MCF 10A (cell line): ENCODE data around the gene ANGEL1. TPM values are rescaled to one million over a fixed set of nuclear protein-coding genes. Genes with fewer than 3 reads are reported as not detected.
A peak's percentile ranks its signal among the peaks of the same experiment; 100 is the strongest.

Experiments
- BruUV-seq: library from RNA; stranded (reverse); fragments of 400-500 nt; replicated peaks from 2 replicates; lab custom pipeline; 2021; lab: Mats Ljungman, UMichigan
- CTCF ChIA-PET: fragments of 300-600 bp; sonication (Branson Sonifier 250); formaldehyde crosslinking; extraction: SDS; loops from one replicate; lab custom pipeline; 2021; ENCODE audit warnings: antibody characterized with exemption, inconsistent platforms; lab: Yijun Ruan, JAX
- POLR2A ChIA-PET: fragments of 300-600, 350-650 bp; sonication (Branson Sonifier 250); formaldehyde crosslinking; extraction: SDS; loops from one replicate; lab custom pipeline; 2020; ENCODE audit warnings: antibody characterized with exemption, inconsistent platforms; lab: Yijun Ruan, JAX
- DNase-seq: peaks from one replicate; pipeline ENCODE4 v3.0.0-alpha.2; 2018; ENCODE audit not compliant: unreplicated experiment
- H3K27ac Mint-ChIP-seq: one replicate; pipeline ENCODE4 v1.8.0; 2022; ENCODE audit warnings: mild to moderate bottlenecking, low read depth, mixed read lengths; ENCODE audit not compliant: unreplicated experiment
- H3K27me3 Mint-ChIP-seq: one replicate; pipeline ENCODE4 v1.8.0; 2022; ENCODE audit warnings: mixed read lengths; ENCODE audit not compliant: insufficient read depth, unreplicated experiment
- H3K36me3 Mint-ChIP-seq: one replicate; pipeline ENCODE4 v1.8.0; 2022; ENCODE audit warnings: mild to moderate bottlenecking, moderate library complexity, mixed read lengths; ENCODE audit not compliant: insufficient read depth, unreplicated experiment
- H3K4me1 Mint-ChIP-seq: one replicate; pipeline ENCODE4 v1.8.0; 2022; ENCODE audit warnings: mixed read lengths; ENCODE audit not compliant: insufficient read depth, unreplicated experiment
- H3K4me3 Mint-ChIP-seq: one replicate; pipeline ENCODE4 v1.8.0; 2022; ENCODE audit warnings: mild to moderate bottlenecking, moderate library complexity, mixed read lengths; ENCODE audit not compliant: unreplicated experiment
- H3K9me3 Mint-ChIP-seq: one replicate; pipeline ENCODE4 v1.8.0; 2022; ENCODE audit warnings: mixed read lengths; ENCODE audit not compliant: unreplicated experiment
- intact Hi-C: fragments of 100-400 bp; cut with micrococcal nuclease; formaldehyde crosslinking; loops from 2 replicates; pipeline ENCODE4 v1.14.1; 2022
- total RNA-seq: library from RNA; stranded (reverse); gene quantifications from 2 replicates; pipeline ENCODE4 v1.2.3, GENCODE V29; 2022
- TF ChIP-seq, protein P1 (sequence below): fragments of 200-600 bp; IDR thresholded peaks from one replicate; pipeline ENCODE4 v1.8.0; 2022; ENCODE audit warnings: antibody characterized with exemption, mild to moderate bottlenecking; ENCODE audit not compliant: unreplicated experiment

The ANGEL1 gene
- total RNA-seq, 1 experiment from 2014 or later = 21.3 TPM

DNA sequence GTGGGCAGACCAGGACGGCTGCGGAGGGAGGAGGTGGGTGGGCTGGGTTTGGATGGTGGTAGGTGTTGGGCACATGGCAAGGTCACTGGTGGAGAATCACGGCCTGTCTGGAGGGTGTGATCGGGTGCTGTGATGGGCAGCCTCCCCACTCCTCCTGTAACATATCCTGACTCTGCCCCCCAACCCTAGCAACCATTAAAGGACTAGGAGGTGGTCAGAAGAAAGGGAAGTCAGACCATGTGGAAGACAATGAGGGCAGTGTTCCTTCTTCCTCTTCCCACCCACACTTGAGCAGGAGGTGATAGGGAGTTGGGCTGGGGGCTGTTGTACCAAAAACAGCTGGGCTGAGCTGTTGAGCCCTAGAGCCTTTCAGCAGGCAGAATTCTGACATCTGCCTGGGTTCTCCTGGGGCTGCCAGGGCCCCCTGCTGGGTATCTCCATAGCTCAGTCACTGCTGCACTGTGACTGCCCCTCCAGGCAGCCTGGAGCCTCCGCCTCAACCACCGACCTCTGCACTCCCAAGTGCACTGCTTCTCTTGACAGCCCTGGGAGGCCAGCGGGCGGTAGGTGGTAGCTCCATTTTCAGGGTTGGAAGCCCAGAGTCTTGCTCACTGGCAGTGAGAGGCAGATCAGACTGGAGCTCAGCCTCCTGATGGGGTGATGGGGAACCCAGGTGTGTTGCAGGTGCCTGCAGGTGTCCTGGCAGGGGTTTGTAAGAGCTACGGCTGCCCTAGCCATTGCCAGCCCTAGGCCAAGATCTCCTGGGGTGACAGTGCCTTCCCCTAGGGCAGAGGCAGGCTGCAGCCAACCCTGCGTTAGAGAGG, 36.0 kb downstream of the ANGEL1 start:
- Mint-ChIP-seq H3K36me3 (peaks cover 10% of the 10 kb centered on the region), H3K4me3 (no peak overlapping the region), H3K4me1 (no peaks in the 10 kb centered on the region), H3K27ac (no peak overlapping the region), H3K9me3 (no peaks in the 10 kb centered on the region), H3K27me3 (no peaks in the 10 kb centered on the region)
- ChIA-PET CTCF (interaction anchor here (0.7 to 1.5 kb wide), 3 partner anchors 13 to 377 kb away, joined by 5 to 6 read pairs (median 5); no protein-coding TSS in a partner anchor), POLR2A (interaction anchor here (0.9 to 1.6 kb wide), 2 partner anchors 8 to 19 kb away, joined by 3 to 4 read pairs; no protein-coding TSS in a partner anchor)
- no peak for DNase-seq
- TF ChIP-seq, protein P1, sequence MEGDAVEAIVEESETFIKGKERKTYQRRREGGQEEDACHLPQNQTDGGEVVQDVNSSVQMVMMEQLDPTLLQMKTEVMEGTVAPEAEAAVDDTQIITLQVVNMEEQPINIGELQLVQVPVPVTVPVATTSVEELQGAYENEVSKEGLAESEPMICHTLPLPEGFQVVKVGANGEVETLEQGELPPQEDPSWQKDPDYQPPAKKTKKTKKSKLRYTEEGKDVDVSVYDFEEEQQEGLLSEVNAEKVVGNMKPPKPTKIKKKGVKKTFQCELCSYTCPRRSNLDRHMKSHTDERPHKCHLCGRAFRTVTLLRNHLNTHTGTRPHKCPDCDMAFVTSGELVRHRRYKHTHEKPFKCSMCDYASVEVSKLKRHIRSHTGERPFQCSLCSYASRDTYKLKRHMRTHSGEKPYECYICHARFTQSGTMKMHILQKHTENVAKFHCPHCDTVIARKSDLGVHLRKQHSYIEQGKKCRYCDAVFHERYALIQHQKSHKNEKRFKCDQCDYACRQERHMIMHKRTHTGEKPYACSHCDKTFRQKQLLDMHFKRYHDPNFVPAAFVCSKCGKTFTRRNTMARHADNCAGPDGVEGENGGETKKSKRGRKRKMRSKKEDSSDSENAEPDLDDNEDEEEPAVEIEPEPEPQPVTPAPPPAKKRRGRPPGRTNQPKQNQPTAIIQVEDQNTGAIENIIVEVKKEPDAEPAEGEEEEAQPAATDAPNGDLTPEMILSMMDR = no peak
- intact Hi-C loops = no loop called here
- BruUV-seq = no TSS peak

DNA sequence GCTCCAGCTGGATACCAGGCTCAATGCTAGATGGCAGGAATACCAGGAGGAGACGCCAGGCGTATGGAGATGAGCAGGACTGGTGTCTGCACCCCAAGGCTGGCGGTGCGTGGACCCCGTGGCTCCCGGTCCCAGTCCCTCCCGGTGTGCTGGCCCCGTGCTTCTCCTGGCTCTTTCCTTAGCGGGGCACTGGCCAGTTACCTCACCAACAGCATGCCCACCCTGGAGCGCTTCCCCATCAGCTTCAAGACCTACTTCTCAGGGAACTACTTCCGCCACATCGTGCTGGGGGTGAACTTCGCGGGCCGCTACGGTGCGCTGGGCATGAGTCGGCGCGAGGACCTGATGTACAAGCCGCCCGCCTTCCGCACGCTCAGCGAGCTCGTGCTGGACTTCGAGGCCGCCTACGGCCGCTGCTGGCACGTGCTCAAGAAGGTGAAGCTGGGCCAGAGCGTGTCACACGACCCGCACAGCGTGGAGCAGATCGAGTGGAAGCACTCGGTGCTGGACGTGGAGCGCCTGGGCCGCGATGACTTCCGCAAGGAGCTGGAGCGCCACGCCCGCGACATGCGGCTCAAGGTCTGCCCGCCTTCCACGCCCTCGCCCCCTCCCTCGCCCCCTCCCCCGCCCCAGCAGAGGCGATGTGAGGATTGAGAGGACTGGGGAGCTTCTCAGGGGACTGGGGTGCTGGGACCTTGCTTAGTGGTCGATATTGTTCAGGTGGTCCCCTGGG, 36.8 kb downstream of the ANGEL1 start:
- TF ChIP-seq, protein P1 = no peak
- H3K27ac Mint-ChIP-seq = no peak overlapping the region
- intact Hi-C loops = no loop called here
- POLR2A ChIA-PET = interaction anchor here (1.6 kb wide), 1 partner anchor 9 kb away, joined by 4 read pairs; no protein-coding TSS in a partner anchor
- H3K36me3 Mint-ChIP-seq = peaks cover 8% of the 10 kb centered on the region
- H3K9me3 Mint-ChIP-seq = no peaks in the 10 kb centered on the region
- DNase-seq = no peak
- H3K4me1 Mint-ChIP-seq = no peaks in the 10 kb centered on the region
- no peak overlapping the region for H3K4me3 Mint-ChIP-seq
- H3K27me3 Mint-ChIP-seq = no peaks in the 10 kb centered on the region
- no TSS peak for BruUV-seq
- CTCF ChIA-PET = interaction anchor here (0.7 to 1.5 kb wide), 2 partner anchors 13 to 66 kb away, joined by 5 to 6 read pairs; no protein-coding TSS in a partner anchor

DNA sequence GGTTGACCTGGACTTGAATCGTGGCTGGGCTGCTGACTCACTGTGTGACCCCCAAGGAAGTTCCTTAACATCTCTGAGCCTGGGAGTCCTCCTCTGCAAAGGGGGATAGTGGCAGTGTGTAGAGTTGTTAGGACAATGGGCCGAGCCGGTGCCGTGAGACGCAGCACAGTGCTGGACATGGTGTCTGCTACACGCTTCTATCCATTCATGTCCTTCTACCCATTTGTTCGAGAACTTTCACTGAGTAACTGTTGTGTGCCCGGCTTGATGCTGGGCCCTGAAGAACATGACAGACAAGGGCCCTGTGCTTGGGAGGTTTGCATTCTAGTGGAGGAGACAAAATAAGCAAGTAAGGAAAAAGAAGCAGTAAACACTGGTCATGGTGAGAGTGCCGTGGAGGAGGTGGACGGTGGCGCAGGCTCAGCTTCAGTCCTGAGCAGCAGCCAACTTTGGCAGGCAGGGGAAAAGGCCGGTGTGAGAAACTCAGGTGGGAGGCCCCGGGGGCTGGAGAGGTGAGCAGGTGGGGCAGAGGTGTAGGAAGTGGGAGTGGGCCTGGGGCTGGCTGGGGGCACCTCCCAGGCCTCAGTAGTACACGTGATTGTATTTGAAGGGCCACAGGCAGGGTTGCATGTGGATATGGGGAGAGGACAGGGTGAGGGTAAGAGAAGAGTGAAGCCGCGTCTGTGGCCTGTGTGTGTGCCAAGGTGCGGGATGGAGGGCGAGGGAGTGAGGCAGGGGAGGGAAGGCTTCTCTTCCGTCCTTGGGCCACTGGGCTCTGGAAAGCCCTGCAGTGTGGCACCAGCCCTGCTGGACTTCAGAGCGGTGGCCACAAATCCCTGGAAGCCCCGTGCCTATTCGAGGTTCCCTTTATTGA, 37.6 kb downstream of the ANGEL1 start:
- CTCF ChIA-PET = no interaction called here
- TF ChIP-seq, protein P1 = no peak

More for the DNA sequence above, 37.6 kb downstream of the ANGEL1 start:
- Mint-ChIP-seq H3K27ac (peak overlapping the region; percentile 32), H3K9me3 (no peaks in the 10 kb centered on the region), H3K4me1 (no peaks in the 10 kb centered on the region), H3K4me3 (no peak overlapping the region), H3K27me3 (no peaks in the 10 kb centered on the region), H3K36me3 (peaks cover 5% of the 10 kb centered on the region)
- no peak for DNase-seq
- POLR2A ChIA-PET = interaction anchor here (1.6 kb wide), 1 partner anchor 10 kb away, joined by 4 read pairs; no protein-coding TSS in a partner anchor
- intact Hi-C loops = no loop called here
- BruUV-seq = no TSS peak
